Epithelial cell of esophagus (primary cell): ENCODE measurements around the gene EEF1AKMT1.

Experiments used
- DNase-seq: peaks from one replicate; pipeline ENCODE4 v3.0.0; 2010; ENCODE audit warnings: low read depth
- H3K4me3 ChIP-seq: 2 replicates; pipeline ENCODE4 v1.5.1; 2011; ENCODE audit warnings: mild to moderate bottlenecking, low read length, control low read depth
- CTCF ChIP-seq: IDR thresholded peaks from 2 replicates; pipeline ENCODE4 v1.5.1; 2011; ENCODE audit warnings: low read depth, mild to moderate bottlenecking, low read length, control low read depth, inconsistent platforms; ENCODE audit not compliant: insufficient read depth; ENCODE audit errors: missing control alignments

EEF1AKMT1 gene

GRCh38 chr13:20700288-20700687, 73.5 kb downstream of the EEF1AKMT1 start:
- DNase-seq = no peak
- no peak for TF ChIP-seq CTCF
- H3K4me3 ChIP-seq = no peak overlapping the region

- H3K4me3 ChIP-seq = no peak overlapping the region
- no peak for TF ChIP-seq CTCF
- DNase-seq = no peak
Measured at GRCh38 chr13:20699715-20700114, 74.0 kb downstream of the EEF1AKMT1 start.

- no peak for DNase-seq
- no peak overlapping the region for H3K4me3 ChIP-seq
- no peak for TF ChIP-seq CTCF
Measured at GRCh38 chr13:20696073-20696472, 77.7 kb downstream of the EEF1AKMT1 start.

GRCh38 chr13:20691616-20692015, 82.1 kb downstream of the EEF1AKMT1 start:
- H3K4me3 ChIP-seq = no peak overlapping the region
- no peak for TF ChIP-seq CTCF
- DNase-seq = no peak

GRCh38 chr13:20689291-20689690, 84.5 kb downstream of the EEF1AKMT1 start:
- DNase-seq = no peak
- TF ChIP-seq CTCF = no peak
- no peak overlapping the region for H3K4me3 ChIP-seq

GRCh38 chr13:20686863-20687579, 86.7 kb downstream of the EEF1AKMT1 start:
- TF ChIP-seq CTCF = no peak
- DNase-seq = no peak
- H3K4me3 ChIP-seq = no peak overlapping the region

GRCh38 chr13:20686167-20686566, 87.6 kb downstream of the EEF1AKMT1 start:
- DNase-seq = no peak
- no peak for TF ChIP-seq CTCF
- no peak overlapping the region for H3K4me3 ChIP-seq
